G401.6 (cell line): ENCODE measurements around the gene AGTRAP.

Experiments used
- FAIRE-seq: peaks from 2 replicates; lab custom pipeline; 2012; peaks lifted over from hg19 to GRCh38; lab: Jason Lieb, UNC

The AGTRAP gene

DNA sequence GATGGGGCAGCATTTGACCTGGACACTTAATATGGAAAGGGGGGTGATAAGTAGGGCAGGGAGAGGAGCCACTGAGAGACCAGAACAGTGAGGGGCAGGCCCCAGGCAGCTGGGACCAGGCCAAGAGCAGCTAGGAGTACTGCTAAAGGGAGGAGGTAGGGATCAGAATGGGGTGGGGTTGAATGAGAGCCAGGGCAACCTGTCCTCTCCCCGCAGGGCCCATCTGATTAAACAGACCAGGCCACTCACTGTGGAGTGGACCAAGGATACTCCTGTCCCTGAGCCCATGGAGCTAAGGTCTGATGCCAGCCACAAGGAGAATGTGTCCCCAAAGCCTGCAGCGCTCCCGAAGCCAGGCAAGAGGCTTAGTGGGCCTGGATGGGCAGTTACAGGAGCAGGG lies 28.2 kb downstream of the AGTRAP start:
- FAIRE-seq: no peak

DNA sequence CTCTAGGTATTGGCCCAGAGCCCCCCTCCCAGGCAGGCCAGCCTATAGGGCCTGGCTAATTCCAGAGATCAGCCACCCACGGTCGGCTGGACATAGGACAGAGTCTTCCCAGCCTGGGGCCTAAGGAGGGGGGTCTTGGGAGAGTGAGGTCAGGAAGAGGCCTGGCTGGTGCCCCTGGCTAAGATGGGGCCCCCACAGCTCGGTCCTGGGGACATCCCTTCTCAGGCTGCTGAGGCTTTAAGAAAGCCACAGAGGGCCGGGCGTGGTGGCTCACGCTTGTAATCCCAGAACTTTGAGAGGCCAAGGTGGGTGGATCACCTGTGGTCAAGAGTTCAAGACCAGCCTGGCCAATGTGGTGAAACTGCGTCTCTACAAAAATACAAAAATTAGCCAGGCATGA lies 28.6 kb downstream of the AGTRAP start:
- FAIRE-seq: no peak

DNA sequence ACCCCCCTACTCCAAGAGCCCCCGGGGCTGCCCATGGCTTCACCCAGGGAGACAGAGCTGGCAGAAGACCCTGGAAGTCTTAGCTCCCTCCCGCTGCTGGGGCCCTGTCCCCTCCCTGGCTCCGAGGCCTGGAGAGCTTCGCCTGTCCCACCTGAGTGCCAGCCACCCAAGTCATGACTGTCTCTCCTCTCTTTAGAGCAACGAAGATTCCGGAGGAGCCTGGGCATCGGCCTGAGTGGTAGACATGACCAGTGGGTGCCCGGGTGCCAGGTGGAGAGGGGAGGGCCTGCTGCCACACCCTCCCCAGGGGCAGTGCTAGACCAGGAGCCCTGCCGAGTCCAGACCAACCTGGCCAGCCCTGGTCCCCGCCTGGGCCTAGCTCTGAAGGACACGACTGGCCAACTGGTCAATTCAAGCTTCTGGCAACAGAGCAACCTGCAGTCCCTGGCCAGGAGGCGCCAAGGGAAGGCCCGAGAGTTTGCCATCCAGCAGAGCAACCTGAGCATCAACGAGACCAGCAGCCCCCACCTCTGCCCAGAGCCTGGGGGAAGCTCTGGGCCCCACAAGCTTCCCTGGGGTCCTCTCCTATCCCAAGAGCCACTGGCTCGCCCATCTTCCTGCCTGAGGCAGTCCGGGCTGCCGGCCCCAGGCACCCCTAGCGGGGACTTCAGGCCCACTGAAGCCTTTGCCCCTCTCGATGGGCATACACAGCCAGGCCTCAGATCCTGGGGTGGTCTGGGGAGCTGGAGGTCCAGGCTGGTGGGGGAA lies 29.9 kb downstream of the AGTRAP start:
- FAIRE-seq: no peak

DNA sequence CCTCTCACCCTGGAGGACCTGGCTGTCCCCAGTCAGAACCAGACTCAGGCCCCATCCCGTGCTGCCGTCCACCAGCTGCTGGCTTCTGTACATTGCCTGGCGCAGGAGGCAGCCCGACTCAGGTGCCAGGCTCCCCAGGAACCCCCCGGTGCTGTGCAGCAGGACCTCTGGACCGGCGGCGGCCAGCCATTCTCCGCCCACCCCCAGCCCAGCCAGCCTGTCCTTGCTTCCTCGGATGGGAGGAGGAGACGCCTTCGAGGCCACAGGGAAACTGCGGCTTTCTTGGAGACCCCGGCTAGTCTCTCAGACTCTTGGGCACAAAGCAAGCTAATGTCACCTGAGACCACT lies 30.5 kb downstream of the AGTRAP start:
- FAIRE-seq: no peak

DNA sequence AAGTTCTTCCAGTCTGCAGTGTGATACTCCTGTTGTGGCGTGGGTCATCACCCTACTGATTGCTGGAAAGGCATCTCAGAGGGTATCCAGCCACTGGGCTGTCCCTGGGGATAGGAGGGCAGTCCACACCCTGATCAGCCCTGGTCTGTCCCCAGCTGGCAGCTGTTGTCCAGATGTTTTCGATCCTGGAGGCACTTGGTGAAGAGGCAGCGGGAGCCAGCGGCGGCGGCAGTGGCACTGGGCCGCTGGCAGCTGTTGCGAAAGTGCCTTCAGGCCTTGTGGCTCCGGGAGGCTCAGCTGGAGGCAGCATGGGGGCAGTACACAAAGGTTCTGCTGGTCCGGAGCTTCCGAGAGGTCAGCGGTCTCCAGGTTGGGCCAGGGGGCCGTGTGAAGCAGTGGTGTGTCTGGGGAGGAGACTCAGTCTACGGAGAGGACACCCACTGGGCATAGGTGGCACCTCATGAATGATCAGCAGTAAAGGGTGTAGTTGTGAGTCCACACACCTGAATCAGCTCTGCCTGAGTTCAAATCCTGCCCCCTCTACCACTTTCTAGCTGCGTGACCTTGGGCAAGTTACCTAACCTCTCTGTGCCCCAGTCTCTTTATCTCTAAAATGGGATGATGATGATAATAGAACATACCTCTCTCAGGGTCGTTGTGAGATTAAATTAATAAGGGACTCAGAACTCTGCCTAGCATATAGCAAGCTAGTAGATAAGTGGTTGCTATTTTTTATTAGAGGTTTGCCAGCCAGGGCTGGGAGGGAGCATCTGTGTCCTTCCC lies 32.2 kb downstream of the AGTRAP start:
- FAIRE-seq: no peak

DNA sequence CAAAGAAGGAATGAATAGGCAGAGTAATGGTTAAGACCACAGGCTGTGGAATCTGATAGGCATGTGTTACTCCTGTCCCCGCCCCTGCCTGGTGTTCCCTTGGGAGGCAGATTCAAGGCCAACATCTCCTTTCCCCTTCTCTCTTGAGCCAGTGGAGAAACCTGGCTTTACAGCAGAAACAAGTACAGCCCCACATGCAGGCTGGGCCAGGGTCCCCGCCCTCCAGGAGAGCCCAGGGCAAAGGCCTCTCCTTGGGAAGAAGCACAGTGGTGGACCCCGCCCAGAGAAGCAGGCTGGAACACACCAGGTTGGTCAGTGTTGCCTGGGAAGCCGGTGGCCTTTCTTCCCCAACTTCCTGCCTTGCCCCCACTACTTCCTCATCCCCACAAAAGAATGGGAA lies 32.9 kb downstream of the AGTRAP start:
- no peak for FAIRE-seq

DNA sequence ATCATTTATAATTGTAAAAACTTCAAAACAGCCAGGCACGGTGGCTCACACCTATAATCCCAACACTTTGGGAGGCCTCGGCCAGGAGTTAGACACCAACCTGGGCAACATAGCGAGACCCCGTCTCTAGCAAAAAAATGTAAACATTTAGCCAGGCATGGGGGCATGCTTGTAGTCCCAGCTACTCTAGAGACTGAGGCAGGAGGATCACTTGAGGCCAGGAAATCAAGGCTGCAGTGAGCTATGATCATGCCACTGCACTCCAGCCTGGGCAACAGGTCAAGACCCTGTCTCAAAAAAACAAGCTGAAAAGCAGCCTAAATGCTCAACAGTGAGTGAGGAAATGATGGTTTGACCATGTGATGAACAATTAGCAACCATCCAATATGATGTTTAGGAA lies 33.3 kb downstream of the AGTRAP start:
- FAIRE-seq: no peak

DNA sequence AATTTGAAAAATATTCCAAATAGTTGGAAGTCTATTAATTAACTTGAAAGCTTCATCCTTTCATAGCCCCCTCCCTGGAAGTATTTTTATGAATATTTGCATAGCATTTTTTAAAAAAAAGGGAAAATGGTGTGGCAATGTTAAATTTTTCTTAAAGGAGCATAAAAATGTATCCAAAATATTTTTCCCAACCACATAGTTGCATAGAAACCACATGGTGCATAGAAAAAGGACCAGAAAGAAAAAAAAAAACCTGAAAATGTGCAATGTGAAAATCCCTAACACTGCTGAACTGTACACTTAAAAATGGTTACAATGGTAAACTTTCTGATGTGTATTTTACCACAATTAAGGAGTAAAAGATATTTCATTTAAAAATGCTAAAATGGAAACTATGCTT lies 34.1 kb downstream of the AGTRAP start:
- no peak for FAIRE-seq

DNA sequence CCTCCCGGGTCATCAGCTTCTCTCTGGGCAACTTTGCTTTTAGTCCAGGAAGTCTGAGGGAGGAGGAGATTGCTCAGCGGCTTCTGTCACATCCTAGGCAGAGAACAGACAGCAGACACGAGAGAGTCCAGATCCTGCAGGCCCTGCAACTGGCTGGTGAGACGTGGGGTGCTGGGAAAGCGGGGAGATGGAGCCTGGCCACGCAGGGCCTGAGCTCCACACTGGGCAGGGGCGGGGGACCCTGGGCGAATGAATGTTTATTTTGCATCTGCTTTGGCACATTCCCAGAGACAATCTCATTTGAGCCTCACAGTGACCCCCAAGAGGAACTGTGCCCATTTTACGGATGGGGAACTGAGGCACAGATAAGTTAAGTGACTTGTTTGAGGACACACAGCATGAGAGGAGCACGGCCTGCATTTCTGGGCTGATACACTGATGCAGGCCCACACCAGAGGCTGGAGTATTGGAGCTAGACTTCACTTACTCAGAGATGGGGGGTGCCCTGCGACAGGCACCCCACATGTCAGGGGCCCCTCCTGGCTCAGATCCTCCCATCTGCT lies 35.6 kb downstream of the AGTRAP start:
- FAIRE-seq: no peak

DNA sequence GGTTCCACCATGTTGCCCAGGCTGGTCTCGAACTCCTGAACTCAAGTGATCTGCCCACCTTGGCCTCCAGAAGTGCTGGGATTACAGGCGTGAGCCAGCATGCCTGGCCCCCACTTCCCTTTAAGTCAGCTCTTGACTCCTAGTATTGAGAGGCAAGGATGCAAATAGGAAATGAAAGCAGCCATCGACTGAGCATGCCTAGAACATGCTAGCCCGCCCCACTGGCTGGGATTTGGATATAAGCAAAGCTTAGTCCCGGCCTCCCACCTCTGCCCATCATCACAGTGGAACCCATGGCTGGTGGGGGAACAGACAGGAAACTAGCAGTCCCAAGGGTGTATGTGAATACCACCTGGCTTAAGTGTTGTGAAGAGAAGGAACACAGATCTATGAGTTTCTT lies 36.5 kb downstream of the AGTRAP start:
- FAIRE-seq: no peak

DNA sequence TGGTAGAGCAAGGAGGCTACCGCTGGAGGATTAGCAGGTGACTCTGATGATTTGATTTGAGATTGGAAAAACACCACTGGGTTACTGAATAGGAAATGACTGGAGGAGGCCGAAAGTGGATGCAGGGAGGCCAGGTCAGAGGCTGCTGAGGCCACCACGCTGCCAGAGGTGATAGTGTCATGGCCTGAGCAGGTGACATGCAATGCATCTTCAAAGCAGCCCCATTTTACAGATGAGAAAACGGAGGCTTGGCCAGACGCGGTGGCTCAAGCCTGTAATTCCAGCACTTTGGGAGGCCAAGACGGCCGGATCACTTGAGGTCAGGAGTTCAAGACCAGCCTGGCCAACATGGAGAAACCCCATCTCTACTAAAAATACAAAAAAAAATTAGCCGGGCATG lies 38.8 kb downstream of the AGTRAP start:
- no peak for FAIRE-seq

DNA sequence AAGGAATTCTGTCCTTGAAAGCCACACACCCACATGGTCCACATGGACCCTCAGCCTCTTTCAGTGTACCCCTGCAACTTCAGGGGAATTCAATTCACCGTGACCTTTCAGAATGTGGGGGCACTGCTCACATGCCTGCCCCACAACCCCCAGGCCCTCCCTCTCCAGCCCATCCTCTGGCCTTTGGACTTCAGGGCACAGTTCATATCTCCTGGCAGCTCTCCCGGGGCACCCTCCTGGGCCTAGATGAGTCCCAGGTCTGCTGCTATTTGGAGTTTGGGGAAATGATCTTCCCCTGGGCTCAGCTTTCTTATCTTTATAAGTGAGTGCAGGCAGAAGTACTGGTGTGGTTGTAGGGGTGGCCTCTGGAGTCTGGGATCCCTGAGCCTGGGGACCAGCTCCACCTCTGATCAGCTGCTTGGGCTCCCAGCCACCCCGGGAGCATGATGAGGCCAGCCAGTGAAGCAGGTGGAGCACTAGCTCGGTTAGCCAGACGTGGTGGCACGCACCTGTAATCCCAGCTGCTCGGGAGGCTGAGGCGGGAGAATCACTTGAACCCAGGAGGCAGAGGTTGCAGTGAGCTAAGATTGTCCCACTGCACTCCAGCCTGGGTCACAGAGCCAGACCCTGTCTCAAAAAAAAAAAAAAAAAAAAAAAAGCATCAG lies 41.9 kb downstream of the AGTRAP start:
- no peak for FAIRE-seq

DNA sequence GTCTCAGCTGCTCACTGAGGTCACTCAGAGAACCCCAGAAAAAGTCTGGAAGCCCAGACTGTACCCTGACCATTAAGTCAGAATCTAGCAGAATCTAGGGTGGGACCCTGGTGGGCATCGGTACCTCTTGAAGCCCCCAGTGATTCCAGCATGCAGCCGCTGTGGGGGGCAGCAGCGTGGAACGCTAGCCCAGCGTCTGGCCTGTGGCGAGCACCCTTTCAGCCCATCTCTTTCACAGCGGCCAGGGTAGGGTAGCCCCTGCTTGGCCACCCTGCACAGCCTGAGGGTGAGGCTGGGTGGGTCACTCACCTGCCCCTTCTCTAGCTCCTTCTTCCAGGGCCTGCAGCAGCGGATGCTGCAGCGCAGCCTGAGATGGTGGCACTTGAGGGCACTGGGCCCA lies 42.4 kb downstream of the AGTRAP start:
- no peak for FAIRE-seq

DNA sequence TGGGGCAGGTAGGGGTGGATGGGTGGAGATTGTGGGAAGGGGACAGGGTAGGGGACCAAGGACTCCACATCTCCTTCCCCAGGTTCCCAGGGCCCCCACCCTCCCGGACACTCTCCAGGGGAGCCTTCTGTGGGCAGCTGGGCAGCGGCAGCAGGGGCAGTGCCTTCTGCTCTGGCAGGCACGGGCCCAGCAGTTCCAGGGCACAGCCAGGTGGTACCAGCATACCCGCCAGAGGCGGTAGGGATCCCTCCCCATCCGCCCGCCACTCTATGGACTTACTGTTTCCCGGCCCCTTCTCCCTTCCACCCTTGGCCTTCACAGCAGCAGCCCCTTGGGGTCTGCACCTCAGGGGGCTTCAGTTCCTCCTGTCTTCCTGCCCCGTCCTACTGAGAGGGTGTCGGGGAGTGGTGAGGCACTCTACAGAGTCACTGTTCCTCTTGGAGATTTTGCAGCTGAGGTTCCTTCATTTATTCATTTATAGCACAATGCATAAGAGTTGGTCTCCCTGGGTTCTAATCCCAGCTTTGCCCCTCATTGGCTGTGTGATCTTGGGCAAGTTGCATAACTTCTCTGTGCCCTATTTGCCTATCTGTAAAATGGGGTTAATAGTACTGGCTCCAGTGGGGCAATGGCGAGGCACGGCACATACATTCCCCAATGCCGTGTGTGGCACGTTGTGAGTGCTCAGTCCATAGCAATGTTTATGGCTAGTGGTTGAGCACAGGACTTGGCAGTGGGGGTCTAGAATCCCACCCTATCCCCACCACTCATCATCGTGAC lies 43.1 kb downstream of the AGTRAP start:
- no peak for FAIRE-seq

DNA sequence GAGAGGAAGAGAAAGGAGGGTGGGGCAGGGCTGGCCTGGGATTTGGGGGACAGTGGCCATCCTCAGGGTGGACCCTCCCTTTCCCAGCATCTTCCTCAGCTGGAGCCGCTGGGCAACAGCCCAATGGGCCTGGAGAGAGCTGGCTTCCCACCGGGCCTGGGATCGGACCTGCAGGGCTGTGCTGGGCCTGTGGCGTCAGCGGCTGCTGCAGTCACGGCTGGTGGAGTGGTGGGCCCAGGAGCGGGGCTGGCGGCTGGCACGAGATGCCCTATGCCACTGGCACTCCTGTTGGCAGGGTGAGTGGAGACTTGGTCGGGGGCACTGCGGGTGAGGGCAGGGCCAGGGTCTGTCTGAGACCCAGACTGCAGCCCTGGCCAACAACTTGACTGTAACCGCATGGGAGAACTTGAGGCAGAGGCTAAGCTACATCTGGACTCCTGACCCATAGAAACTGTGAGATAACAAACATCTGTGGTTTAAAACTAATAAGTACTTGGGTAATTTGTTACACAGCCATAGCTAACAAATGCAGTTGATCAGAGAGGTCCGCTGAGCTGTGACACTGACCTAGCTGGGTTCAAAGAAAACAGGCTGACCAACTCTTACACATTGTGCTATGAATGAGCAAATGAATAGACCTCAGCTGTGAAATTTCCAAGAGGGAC lies 43.9 kb downstream of the AGTRAP start:
- FAIRE-seq: no peak

DNA sequence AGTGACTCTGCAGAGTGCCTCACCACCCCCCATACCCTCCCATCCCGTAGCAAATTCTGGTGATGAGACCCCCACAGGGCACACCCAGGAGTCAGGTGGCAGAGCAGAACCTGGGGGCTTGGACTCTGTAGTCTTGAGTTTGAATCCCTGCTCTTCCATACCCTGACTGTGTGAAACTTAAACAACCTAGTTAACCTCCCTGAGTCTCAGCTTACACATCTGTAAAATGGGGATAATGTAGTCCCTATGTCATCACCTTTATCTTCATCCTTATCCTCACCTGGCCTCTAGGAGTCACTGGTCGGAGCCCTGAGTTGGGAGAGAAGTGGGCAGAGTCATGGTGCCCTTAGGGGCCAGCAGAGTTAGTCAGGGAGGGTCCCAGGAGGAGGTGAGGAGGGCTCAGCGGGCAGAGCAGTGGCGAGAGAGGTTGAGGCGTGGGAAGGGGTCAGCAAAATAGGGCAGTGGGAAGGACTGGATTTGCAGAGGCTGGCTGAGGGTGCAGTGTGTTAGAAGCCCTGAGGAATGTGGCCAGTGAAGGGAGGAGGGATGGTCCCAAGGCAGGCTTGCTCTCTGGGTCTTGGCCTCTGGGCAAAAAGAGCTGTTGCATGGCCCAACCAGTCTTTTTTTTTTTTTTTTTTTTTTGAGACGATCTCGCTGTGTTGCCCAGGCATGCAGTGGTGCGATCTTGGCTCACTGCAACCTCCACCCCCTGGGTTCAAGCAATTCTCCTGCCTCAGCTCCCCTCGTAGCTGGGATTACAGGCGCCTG lies 44.6 kb downstream of the AGTRAP start:
- FAIRE-seq: no peak

DNA sequence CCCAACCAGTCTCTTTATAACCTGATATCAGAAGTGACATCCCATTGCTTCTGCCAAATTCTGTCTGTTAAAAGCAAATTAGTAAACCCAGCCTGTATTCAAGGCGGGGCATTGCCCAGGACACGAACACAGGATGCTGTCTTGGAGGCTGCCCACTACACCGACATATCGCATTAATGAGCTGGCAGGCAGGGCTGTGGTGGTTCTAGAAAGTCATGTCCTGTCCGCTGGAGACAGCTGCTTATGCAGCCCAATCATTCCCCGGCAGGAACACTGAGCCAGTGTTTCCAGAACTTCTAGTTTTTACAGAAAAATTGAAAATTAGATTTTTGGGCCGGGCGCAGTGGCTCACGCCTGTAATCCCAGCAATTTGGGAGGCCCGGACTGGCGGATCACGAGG lies 45.4 kb downstream of the AGTRAP start:
- no peak for FAIRE-seq

DNA sequence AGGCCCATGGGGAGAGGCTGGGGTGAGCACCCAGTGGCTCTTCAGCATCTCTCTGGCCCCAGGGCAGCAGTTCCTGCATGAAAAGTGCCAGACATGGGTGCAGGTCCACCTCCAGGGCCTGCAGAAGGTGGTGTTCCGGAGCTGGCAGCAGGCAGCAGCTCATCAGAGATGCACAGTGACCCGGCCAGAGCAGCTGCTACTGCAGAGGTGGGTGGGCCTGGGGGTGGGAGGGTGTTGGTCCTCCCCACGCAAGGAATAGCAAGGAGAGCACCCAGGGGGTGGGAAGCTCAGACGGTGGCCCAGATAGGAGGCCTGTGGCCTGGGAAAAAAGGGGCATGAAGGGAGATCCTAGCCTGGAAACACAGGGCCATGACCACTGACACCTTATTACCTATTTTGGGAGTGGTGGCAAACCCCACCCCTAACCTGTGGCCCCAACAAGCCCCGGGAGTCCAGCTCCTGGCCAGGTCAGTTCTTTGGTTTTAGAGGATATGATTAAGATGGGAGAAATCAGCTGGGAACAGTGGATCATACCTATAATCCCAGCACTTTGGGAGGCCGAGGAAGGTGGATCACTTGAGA lies 46.3 kb downstream of the AGTRAP start:
- FAIRE-seq: no peak

DNA sequence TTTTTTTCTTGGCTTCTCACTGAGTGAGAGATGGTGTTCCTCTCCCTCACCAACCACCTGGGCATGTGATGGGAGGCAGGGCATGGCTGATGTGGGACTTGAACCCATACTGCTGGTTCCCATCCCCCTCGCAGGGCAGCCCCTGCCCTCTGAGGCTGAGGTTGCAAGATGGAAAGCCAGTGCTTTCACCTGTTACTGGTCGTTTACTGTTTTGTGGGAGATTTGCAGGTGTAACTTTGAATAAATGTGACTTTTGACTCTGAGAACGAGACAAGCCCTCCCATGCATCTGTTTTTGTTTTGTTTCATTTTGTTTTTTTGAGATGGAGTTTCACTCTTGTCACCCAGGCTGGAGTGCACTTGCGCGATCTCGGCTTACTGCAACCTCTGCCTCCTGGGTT lies 47.6 kb downstream of the AGTRAP start:
- FAIRE-seq: no peak

DNA sequence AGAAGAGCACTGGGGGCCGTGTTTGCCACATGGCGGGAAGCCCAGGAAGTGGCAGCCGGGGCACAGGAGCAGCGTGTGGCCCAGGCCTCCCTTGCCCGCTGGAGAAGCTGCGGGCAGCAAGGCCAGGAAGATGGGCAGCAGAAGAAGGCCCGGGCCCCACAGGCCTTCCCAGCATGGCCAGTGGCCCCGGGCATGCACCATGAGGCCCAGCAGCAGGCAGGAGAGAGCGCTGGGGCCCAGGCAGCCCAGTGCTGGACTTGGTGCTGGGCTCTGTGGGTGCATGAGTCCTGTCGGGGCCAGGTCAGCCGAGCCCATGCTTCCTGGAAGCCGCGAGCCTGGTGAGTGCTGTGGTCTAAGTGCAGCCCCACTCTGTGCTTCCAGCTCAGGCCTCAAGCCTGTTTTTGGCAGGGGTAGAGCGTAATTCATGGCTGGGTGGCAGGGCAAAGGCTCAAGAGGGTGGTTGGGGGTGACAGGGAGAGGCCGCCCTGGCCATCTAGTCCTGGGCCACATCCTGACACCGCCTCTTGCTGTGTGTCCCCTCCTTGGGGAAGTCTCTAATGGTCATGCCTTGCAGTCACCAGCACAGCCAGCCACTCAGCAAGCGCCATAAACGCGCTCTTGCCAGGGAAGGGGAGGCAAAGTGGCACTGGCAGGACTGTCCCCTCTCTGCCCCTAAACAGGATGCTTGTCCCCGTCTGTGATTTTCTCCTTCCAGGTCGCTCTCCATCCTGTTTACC lies 48.5 kb downstream of the AGTRAP start:
- FAIRE-seq: no peak
